HEK293 (cell line): Measurements from ENCODE around the gene SCGB1A1.

Source experiments
- CTCF ChIA-PET: fragments of 350-600 bp; formaldehyde crosslinking; extraction: SDS; loops from one replicate; lab custom pipeline; 2021; ENCODE audit warnings: antibody characterized with exemption; lab: Yijun Ruan, JAX
- POLR2A ChIA-PET: fragments of 300-600 bp; formaldehyde crosslinking; extraction: SDS; loops from one replicate; lab custom pipeline; 2020; ENCODE audit warnings: antibody characterized with exemption, inconsistent platforms; lab: Yijun Ruan, JAX
- H3K27ac ChIP-seq: fragments of 200-500 bp; sonication (Bioruptor generic); 2 replicates; pipeline ENCODE4 v1.5.1; 2014; ENCODE audit warnings: low read depth, low read length, control low read depth, inconsistent platforms; ENCODE audit errors: extremely low read depth
- H3K36me3 ChIP-seq, 2 experiments: fragments of 200-500 bp in 1 of 2; sonication (Bioruptor generic) in 1 of 2; 1 replicate in 1 of 2; 2 replicates in 1 of 2; pipeline ENCODE4 v1.5.1; 2014 to 2017; ENCODE audit warnings: inconsistent platforms in 2 of 2, low read length in 2 of 2; ENCODE audit not compliant: control insufficient read depth in 2 of 2, insufficient read depth in 1 of 2
- H3K4me1 ChIP-seq: fragments of 200-500 bp; sonication (Bioruptor generic); 2 replicates; pipeline ENCODE4 v1.5.1; 2014; ENCODE audit warnings: mild to moderate bottlenecking, low read length, inconsistent platforms; ENCODE audit not compliant: control insufficient read depth, insufficient read depth
- H3K4me3 ChIP-seq: 2 replicates; pipeline ENCODE4 v1.5.1; 2011; ENCODE audit warnings: low read depth, mild to moderate bottlenecking, control low read depth, low read length, moderate library complexity
- H3K9me3 ChIP-seq: fragments of 200-500 bp; sonication (Bioruptor generic); 2 replicates; pipeline ENCODE4 v1.5.1; 2014; ENCODE audit warnings: low read depth, low read length, inconsistent platforms; ENCODE audit not compliant: control insufficient read depth, insufficient read depth
- FEZF1 ChIP-seq: fragments of 450-650 bp; formaldehyde crosslinking; IDR thresholded peaks from 2 replicates; pipeline ENCODE4 v1.5.1; 2016; ENCODE audit warnings: missing biosample characterization, missing genetic modification characterization
- HOXA7 ChIP-seq: sonication (generic); formaldehyde crosslinking; IDR thresholded peaks from 2 replicates; pipeline ENCODE4 v1.8.1; 2022; ENCODE audit warnings: missing genetic modification reagents, borderline replicate concordance
- HOXC10 ChIP-seq: sonication (generic); formaldehyde crosslinking; IDR thresholded peaks from 2 replicates; pipeline ENCODE4 v1.8.1; 2023; ENCODE audit warnings: mild to moderate bottlenecking, missing genetic modification reagents
- IKZF3 ChIP-seq: fragments of 450-650 bp; IDR thresholded peaks from 2 replicates; pipeline ENCODE4 v1.5.0; 2018; ENCODE audit warnings: missing biosample characterization, mild to moderate bottlenecking, missing genetic modification characterization, moderate library complexity
- KLF8 ChIP-seq: fragments of 450-650 bp; formaldehyde crosslinking; IDR thresholded peaks from 2 replicates; pipeline ENCODE4 v1.5.1; 2016; ENCODE audit warnings: missing biosample characterization, missing genetic modification characterization
- MZF1 ChIP-seq: fragments of 450-650 bp; formaldehyde crosslinking; IDR thresholded peaks from 2 replicates; pipeline ENCODE4 v1.5.1; 2017; ENCODE audit warnings: missing biosample characterization, missing genetic modification characterization, borderline replicate concordance
- RBAK ChIP-seq: fragments of 450-650 bp; formaldehyde crosslinking; IDR thresholded peaks from 2 replicates; pipeline ENCODE4 v1.5.1; 2016; ENCODE audit warnings: missing biosample characterization, missing genetic modification characterization
- SP2 ChIP-seq: fragments of 450-650 bp; formaldehyde crosslinking; IDR thresholded peaks from 2 replicates; pipeline ENCODE4 v1.5.1; 2016; ENCODE audit warnings: missing biosample characterization, missing genetic modification characterization
- SP7 ChIP-seq: fragments of 450-650 bp; formaldehyde crosslinking; IDR thresholded peaks from 2 replicates; pipeline ENCODE4 v1.5.1; 2016; ENCODE audit warnings: missing biosample characterization, missing genetic modification characterization
- TCF7L2 ChIP-seq: IDR thresholded peaks from 2 replicates; pipeline ENCODE4 v1.6.1; 2011; ENCODE audit warnings: low read depth, mild to moderate bottlenecking, inconsistent platforms, low read length, moderate library complexity, borderline replicate concordance
- ZBTB20 ChIP-seq: fragments of 450-650 bp; formaldehyde crosslinking; IDR thresholded peaks from 2 replicates; pipeline ENCODE4 v1.5.1; 2016; ENCODE audit warnings: missing biosample characterization, missing genetic modification characterization
- ZBTB21 ChIP-seq: fragments of 450-650 bp; formaldehyde crosslinking; IDR thresholded peaks from 2 replicates; pipeline ENCODE4 v1.5.1; 2017; ENCODE audit warnings: missing biosample characterization, missing genetic modification characterization
- ZNF10 ChIP-seq: fragments of 450-650 bp; formaldehyde crosslinking; IDR thresholded peaks from 2 replicates; pipeline ENCODE4 v1.5.1; 2017; ENCODE audit warnings: missing biosample characterization, missing genetic modification characterization
- ZNF112 ChIP-seq: fragments of 450-650 bp; formaldehyde crosslinking; IDR thresholded peaks from 2 replicates; pipeline ENCODE4 v1.5.0; 2017; ENCODE audit warnings: missing biosample characterization, missing genetic modification characterization
- ZNF169 ChIP-seq: fragments of 450-650 bp; formaldehyde crosslinking; IDR thresholded peaks from 2 replicates; pipeline ENCODE4 v1.5.1; 2016; ENCODE audit warnings: missing biosample characterization, missing genetic modification characterization
- ZNF223 ChIP-seq: fragments of 450-650 bp; formaldehyde crosslinking; IDR thresholded peaks from 2 replicates; pipeline ENCODE4 v1.5.1; 2016; ENCODE audit warnings: missing biosample characterization, missing genetic modification characterization
- ZNF266 ChIP-seq: fragments of 450-650 bp; formaldehyde crosslinking; IDR thresholded peaks from 2 replicates; pipeline ENCODE4 v1.5.1; 2016; ENCODE audit warnings: missing biosample characterization, missing genetic modification characterization, low read depth
- ZNF341 ChIP-seq: fragments of 450-650 bp; formaldehyde crosslinking; IDR thresholded peaks from 2 replicates; pipeline ENCODE4; 2016; ENCODE audit warnings: low read depth, missing biosample characterization, missing genetic modification characterization
- ZNF366 ChIP-seq: fragments of 450-650 bp; formaldehyde crosslinking; conservative IDR thresholded peaks from 2 replicates; pipeline ENCODE4 v1.5.1; 2016; ENCODE audit warnings: missing biosample characterization, missing genetic modification characterization
- ZNF48 ChIP-seq: fragments of 450-650 bp; formaldehyde crosslinking; IDR thresholded peaks from 2 replicates; pipeline ENCODE4 v1.5.1; 2016; ENCODE audit warnings: missing biosample characterization, missing genetic modification characterization
- ZNF510 ChIP-seq: fragments of 450-650 bp; formaldehyde crosslinking; IDR thresholded peaks from 2 replicates; pipeline ENCODE4 v1.5.1; 2018; ENCODE audit warnings: mild to moderate bottlenecking, missing genetic modification characterization, missing biosample characterization; ENCODE audit not compliant: insufficient replicate concordance
- ZNF664 ChIP-seq: fragments of 450-650 bp; formaldehyde crosslinking; IDR thresholded peaks from 2 replicates; pipeline ENCODE4 v1.5.1; 2016; ENCODE audit warnings: missing biosample characterization, missing genetic modification characterization
- TF ChIP-seq, protein P1 (sequence below): fragments of 450-650 bp; formaldehyde crosslinking; IDR thresholded peaks from 2 replicates; pipeline ENCODE4 v1.5.1; 2016; ENCODE audit warnings: missing biosample characterization, missing genetic modification characterization
- TF ChIP-seq, protein P2 (sequence below): fragments of 450-650 bp; formaldehyde crosslinking; IDR thresholded peaks from 2 replicates; pipeline ENCODE4 v1.5.1; 2016; ENCODE audit warnings: missing biosample characterization, missing genetic modification characterization, low read depth
- TF ChIP-seq, protein P3 (sequence below): fragments of 450-650 bp; IDR thresholded peaks from 2 replicates; pipeline ENCODE4 v1.5.1; 2018; ENCODE audit warnings: missing biosample characterization, missing genetic modification characterization
- TF ChIP-seq, protein P4 (sequence below): fragments of 450-650 bp; formaldehyde crosslinking; IDR thresholded peaks from 2 replicates; pipeline ENCODE4 v1.5.1; 2017; ENCODE audit warnings: missing biosample characterization, missing genetic modification characterization
- TF ChIP-seq, protein P5 (sequence below): fragments of 450-650 bp; formaldehyde crosslinking; IDR thresholded peaks from 2 replicates; pipeline ENCODE4 v1.5.1; 2016; ENCODE audit warnings: missing biosample characterization, missing genetic modification characterization, low read depth
- TF ChIP-seq, protein P6 (sequence below): fragments of 450-650 bp; formaldehyde crosslinking; IDR thresholded peaks from 2 replicates; pipeline ENCODE4 v1.5.1; 2016; ENCODE audit warnings: missing biosample characterization, missing genetic modification characterization
- TF ChIP-seq, protein P7 (sequence below): fragments of 450-650 bp; formaldehyde crosslinking; IDR thresholded peaks from 2 replicates; pipeline ENCODE4 v1.5.1; 2016; ENCODE audit warnings: missing biosample characterization, missing genetic modification characterization

Gene SCGB1A1

DNA sequence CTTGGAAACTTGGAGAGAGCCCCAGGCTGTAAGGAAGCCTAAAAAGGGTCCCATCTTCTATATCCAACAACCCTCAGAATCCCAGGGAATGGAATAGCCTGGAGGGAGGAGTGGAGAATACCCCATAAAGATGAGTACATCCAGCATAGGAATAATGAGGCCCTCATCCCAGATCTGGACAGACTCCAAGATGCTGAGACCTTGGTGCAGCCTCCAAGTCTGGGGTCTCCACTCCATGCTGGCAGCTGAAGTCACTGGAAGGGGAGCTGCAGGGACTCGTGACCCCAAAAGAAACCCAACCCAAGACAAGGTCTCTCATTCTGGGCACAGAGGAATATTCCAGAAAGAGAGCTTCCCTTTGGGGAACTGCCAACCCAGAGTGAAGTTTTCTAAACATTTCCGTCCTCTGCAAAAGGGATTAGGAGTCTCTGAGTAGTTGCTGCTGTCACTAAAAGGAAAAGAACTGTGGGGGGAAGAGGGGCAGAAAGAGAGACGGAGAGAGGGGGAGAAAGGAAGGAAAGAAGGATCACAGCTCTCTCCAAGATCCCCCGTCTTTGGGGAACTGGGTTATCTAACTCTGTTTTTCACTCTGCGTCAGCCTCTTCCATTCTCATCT is 589 bp downstream of the SCGB1A1 start (continued):
- TF ChIP-seq, protein P1, sequence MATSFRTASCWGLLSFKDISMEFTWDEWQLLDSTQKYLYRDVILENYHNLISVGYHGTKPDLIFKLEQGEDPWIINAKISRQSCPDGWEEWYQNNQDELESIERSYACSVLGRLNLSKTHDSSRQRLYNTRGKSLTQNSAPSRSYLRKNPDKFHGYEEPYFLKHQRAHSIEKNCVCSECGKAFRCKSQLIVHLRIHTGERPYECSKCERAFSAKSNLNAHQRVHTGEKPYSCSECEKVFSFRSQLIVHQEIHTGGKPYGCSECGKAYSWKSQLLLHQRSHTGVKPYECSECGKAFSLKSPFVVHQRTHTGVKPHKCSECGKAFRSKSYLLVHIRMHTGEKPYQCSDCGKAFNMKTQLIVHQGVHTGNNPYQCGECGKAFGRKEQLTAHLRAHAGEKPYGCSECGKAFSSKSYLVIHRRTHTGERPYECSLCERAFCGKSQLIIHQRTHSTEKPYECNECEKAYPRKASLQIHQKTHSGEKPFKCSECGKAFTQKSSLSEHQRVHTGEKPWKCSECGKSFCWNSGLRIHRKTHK (tag by site-specific recombination): no peak
- no peak for TF ChIP-seq HOXA7 (CRISPR knock-in tag)
- TF ChIP-seq ZNF366 (tag by site-specific recombination): peak; percentile 70; the same call in 1 of the 2 replicates
- TF ChIP-seq SP2 (tag by site-specific recombination): no peak
- peak; percentile 73; the same call in 1 of the 2 replicates for TF ChIP-seq MZF1
- no peak for TF ChIP-seq ZNF664
- TF ChIP-seq ZNF341 (tag by site-specific recombination): peak; percentile 50; the same call in 1 of the 2 replicates
- TF ChIP-seq ZNF48 (tag by site-specific recombination): no peak
- TF ChIP-seq HOXC10: no peak
- no peak for TF ChIP-seq ZBTB21
- TF ChIP-seq, protein P2, sequence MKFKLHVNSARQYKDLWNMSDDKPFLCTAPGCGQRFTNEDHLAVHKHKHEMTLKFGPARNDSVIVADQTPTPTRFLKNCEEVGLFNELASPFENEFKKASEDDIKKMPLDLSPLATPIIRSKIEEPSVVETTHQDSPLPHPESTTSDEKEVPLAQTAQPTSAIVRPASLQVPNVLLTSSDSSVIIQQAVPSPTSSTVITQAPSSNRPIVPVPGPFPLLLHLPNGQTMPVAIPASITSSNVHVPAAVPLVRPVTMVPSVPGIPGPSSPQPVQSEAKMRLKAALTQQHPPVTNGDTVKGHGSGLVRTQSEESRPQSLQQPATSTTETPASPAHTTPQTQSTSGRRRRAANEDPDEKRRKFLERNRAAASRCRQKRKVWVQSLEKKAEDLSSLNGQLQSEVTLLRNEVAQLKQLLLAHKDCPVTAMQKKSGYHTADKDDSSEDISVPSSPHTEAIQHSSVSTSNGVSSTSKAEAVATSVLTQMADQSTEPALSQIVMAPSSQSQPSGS (tag by site-specific recombination): no peak
- no peak for TF ChIP-seq TCF7L2
- TF ChIP-seq, protein P3, sequence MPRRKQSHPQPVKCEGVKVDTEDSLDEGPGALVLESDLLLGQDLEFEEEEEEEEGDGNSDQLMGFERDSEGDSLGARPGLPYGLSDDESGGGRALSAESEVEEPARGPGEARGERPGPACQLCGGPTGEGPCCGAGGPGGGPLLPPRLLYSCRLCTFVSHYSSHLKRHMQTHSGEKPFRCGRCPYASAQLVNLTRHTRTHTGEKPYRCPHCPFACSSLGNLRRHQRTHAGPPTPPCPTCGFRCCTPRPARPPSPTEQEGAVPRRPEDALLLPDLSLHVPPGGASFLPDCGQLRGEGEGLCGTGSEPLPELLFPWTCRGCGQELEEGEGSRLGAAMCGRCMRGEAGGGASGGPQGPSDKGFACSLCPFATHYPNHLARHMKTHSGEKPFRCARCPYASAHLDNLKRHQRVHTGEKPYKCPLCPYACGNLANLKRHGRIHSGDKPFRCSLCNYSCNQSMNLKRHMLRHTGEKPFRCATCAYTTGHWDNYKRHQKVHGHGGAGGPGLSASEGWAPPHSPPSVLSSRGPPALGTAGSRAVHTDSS (tag by site-specific recombination): no peak
- TF ChIP-seq, protein P4, sequence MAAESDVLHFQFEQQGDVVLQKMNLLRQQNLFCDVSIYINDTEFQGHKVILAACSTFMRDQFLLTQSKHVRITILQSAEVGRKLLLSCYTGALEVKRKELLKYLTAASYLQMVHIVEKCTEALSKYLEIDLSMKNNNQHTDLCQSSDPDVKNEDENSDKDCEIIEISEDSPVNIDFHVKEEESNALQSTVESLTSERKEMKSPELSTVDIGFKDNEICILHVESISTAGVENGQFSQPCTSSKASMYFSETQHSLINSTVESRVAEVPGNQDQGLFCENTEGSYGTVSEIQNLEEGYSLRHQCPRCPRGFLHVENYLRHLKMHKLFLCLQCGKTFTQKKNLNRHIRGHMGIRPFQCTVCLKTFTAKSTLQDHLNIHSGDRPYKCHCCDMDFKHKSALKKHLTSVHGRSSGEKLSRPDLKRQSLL (tag by site-specific recombination): no peak
- no peak for TF ChIP-seq ZNF266 (tag by site-specific recombination)
- no peak for TF ChIP-seq ZNF169 (tag by site-specific recombination)
- TF ChIP-seq, all 188 proteins: peak for 6

DNA sequence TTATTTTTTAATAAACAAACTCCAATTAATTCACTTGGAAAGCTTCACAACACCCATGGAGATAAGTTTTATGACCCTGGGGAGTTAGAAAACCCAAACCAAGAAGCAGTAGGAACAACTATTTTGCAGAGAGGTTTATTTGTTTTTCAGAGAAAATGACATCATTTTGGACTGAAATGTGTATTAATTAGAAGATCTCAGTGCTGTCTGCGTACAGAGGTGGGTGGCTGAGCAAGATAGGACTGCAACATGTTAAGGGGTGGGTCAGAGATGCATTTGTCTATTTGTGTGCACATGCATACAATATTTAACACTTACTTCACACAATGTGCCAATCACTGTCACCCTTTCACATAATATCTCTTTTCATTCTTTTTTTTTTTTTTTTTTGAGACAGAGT is 1.1 kb downstream of the SCGB1A1 start:
- POLR2A ChIA-PET: interaction anchor here (0.6 kb wide), 2 partner anchors 25 to 155 kb away, joined by 3 to 4 read pairs; no protein-coding TSS in a partner anchor
- H3K36me3 ChIP-seq: no peaks in the 10 kb centered on the region
- no peak overlapping the region for H3K27ac ChIP-seq
- H3K9me3 ChIP-seq: no peaks in the 10 kb centered on the region
- peaks cover 3% of the 10 kb centered on the region; the same call in 1 of the 2 replicates for H3K4me1 ChIP-seq
- no peak overlapping the region for H3K4me3 ChIP-seq
- CTCF ChIA-PET: interaction anchor here (0.7 to 1.3 kb wide), 3 partner anchors 25 to 141 kb away, joined by 3 read pairs; no protein-coding TSS in a partner anchor
- TF ChIP-seq ZNF510 (tag by site-specific recombination): no peak
- peak; percentile 58; the same call in 1 of the 2 replicates for TF ChIP-seq ZBTB20 (tag by site-specific recombination)
- TF ChIP-seq RBAK (tag by site-specific recombination): no peak
- TF ChIP-seq ZNF223 (tag by site-specific recombination): no peak
- no peak for TF ChIP-seq ZNF10 (tag by site-specific recombination)
- 0 out of 2 replicates have a peak, but pooled peaks have one; percentile 38 for TF ChIP-seq KLF8 (tag by site-specific recombination)
- TF ChIP-seq, protein P5, sequence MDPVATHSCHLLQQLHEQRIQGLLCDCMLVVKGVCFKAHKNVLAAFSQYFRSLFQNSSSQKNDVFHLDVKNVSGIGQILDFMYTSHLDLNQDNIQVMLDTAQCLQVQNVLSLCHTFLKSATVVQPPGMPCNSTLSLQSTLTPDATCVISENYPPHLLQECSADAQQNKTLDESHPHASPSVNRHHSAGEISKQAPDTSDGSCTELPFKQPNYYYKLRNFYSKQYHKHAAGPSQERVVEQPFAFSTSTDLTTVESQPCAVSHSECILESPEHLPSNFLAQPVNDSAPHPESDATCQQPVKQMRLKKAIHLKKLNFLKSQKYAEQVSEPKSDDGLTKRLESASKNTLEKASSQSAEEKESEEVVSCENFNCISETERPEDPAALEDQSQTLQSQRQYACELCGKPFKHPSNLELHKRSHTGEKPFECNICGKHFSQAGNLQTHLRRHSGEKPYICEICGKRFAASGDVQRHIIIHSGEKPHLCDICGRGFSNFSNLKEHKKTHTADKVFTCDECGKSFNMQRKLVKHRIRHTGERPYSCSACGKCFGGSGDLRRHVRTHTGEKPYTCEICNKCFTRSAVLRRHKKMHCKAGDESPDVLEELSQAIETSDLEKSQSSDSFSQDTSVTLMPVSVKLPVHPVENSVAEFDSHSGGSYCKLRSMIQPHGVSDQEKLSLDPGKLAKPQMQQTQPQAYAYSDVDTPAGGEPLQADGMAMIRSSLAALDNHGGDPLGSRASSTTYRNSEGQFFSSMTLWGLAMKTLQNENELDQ (tag by site-specific recombination): no peak
- TF ChIP-seq IKZF3 (tag by site-specific recombination): no peak
- TF ChIP-seq SP7: peak; percentile 52
- peak; percentile 20; the same call in 1 of the 2 replicates for TF ChIP-seq FEZF1 (tag by site-specific recombination)
- TF ChIP-seq, protein P6, sequence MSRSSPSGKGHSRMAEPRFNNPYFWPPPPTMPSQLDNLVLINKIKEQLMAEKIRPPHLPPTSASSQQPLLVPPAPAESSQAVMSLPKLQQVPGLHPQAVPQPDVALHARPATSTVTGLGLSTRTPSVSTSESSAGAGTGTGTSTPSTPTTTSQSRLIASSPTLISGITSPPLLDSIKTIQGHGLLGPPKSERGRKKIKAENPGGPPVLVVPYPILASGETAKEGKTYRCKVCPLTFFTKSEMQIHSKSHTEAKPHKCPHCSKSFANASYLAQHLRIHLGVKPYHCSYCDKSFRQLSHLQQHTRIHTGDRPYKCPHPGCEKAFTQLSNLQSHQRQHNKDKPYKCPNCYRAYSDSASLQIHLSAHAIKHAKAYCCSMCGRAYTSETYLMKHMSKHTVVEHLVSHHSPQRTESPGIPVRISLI (tag by site-specific recombination): no peak
- no peak for TF ChIP-seq ZNF112 (tag by site-specific recombination)
- TF ChIP-seq, protein P7, sequence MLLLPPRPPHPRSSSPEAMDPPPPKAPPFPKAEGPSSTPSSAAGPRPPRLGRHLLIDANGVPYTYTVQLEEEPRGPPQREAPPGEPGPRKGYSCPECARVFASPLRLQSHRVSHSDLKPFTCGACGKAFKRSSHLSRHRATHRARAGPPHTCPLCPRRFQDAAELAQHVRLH (tag by site-specific recombination): no peak
